ENCODE measurements around the gene BMP8A.
"Not testable (repeated sequence)": the region's sequence is repeated elsewhere in the genome, so short reads cannot be mapped to it uniquely, and the experiment has no call there.

- TF ChIP-seq CTCF (IDR thresholded peaks at IDR 0.05; ENCODE audit: borderline replicate concordance, extremely low read depth, low read length, poor library complexity, severe bottlenecking); EZH2 (IDR thresholded peaks at IDR 0.05; ENCODE audit: borderline replicate concordance, low read depth, low read length, severe bottlenecking): not testable (repeated sequence)
Observed at GRCh38 chr1:39492118-39493042, 944 bp downstream of the BMP8A start.

Measured in DND-41 (cell line).